NCI-H526 treated with DMSO at 0.1 percent for 48 hours (cell line): ENCODE results near the gene SRI.
A peak's percentile ranks its signal among the peaks of the same experiment; 100 is the strongest.

ENCODE experiments used
- DNase-seq: peaks from one replicate; lab custom pipeline; 2025; lab: John Stamatoyannopoulos, UW

Gene SRI

GRCh38 chr7:88224601-88225275 lies 4.9 kb upstream of the SRI start:
- no peak for DNase-seq

- no peak for DNase-seq
Observed at GRCh38 chr7:88223265-88223664, 3.4 kb upstream of the SRI start.

- peak; percentile 55 for DNase-seq
Observed at GRCh38 chr7:88218836-88219605, 817 bp downstream of the SRI start.

GRCh38 chr7:88218429-88218745 lies 1.5 kb downstream of the SRI start:
- no peak for DNase-seq

- DNase-seq: no peak
Observed at GRCh38 chr7:88217675-88218428, 2.0 kb downstream of the SRI start.

GRCh38 chr7:88216276-88216675 lies 3.6 kb downstream of the SRI start:
- no peak for DNase-seq

- DNase-seq: no peak
Observed at GRCh38 chr7:88215295-88215694, 4.5 kb downstream of the SRI start.

- DNase-seq: no peak
Observed at GRCh38 chr7:88214456-88214855, 5.4 kb downstream of the SRI start.

- DNase-seq: no peak
Observed at GRCh38 chr7:88212918-88213317, 6.9 kb downstream of the SRI start.

- no peak for DNase-seq
Observed at GRCh38 chr7:88208521-88208920, 11.3 kb downstream of the SRI start.

GRCh38 chr7:88206254-88206653 lies 13.6 kb downstream of the SRI start:
- DNase-seq: no peak

GRCh38 chr7:88205179-88205578 lies 14.7 kb downstream of the SRI start:
- no peak for DNase-seq

GRCh38 chr7:88204525-88205110 lies 15.2 kb downstream of the SRI start:
- DNase-seq: no peak

- DNase-seq: no peak
Observed at GRCh38 chr7:88203401-88203800, 16.4 kb downstream of the SRI start.

GRCh38 chr7:88202799-88203198 lies 17.0 kb downstream of the SRI start:
- DNase-seq: no peak

GRCh38 chr7:88202278-88202677 lies 17.6 kb downstream of the SRI start:
- DNase-seq: no peak

- no peak for DNase-seq
Observed at GRCh38 chr7:88201305-88201704, 18.5 kb downstream of the SRI start.

GRCh38 chr7:88200789-88201188 lies 19.0 kb downstream of the SRI start:
- peak; percentile 35 for DNase-seq

GRCh38 chr7:88200261-88200660 lies 19.6 kb downstream of the SRI start:
- no peak for DNase-seq

GRCh38 chr7:88191911-88192310 lies 27.9 kb downstream of the SRI start:
- peak; percentile 80 for DNase-seq

- no peak for DNase-seq
Observed at GRCh38 chr7:88185650-88186049, 34.2 kb downstream of the SRI start.

GRCh38 chr7:88184848-88185304 lies 35.0 kb downstream of the SRI start:
- no peak for DNase-seq

- no peak for DNase-seq
Observed at GRCh38 chr7:88183051-88183450, 36.8 kb downstream of the SRI start.
